A673 (cell line): Measurements from ENCODE around the gene UPF1. TPM values are rescaled to one million over a fixed set of nuclear protein-coding genes. Genes with fewer than 3 reads are reported as not detected.
A peak's percentile ranks its signal among the peaks of the same experiment; 100 is the strongest.

Source experiments
- BruUV-seq: library from RNA; stranded (reverse); fragments of 400-500 nt; replicated peaks from 2 replicates; lab custom pipeline; 2021; lab: Mats Ljungman, UMichigan
- CTCF ChIA-PET: fragments of 300-600 bp; sonication (Branson Sonifier 250); formaldehyde crosslinking; loops from one replicate; lab custom pipeline; 2022; ENCODE audit warnings: antibody characterized with exemption; lab: Charles Lee
- POLR2A ChIA-PET: fragments of 300-600 bp; sonication (Branson Sonifier 250); formaldehyde crosslinking; loops from one replicate; lab custom pipeline; 2022; ENCODE audit warnings: antibody characterized with exemption; ENCODE audit not compliant: low non-redundant PET; lab: Charles Lee
- DNase-seq: peaks from one replicate; pipeline ENCODE4 v3.0.0-alpha.2; 2015; ENCODE audit warnings: low spot score
- H3K27ac ChIP-seq: fragments of 200-600 bp; sonication (generic); 2 replicates; pipeline ENCODE4 v1.5.1; 2016; ENCODE audit warnings: mixed run types, low read depth, mild to moderate bottlenecking, mixed read lengths, antibody characterized with exemption, low read length; ENCODE audit not compliant: poor library complexity, severe bottlenecking
- H3K27me3 ChIP-seq: fragments of 200-600 bp; sonication (generic); replicated peaks from 2 replicates; pipeline ENCODE4 v1.6.1; 2017; ENCODE audit warnings: mixed run types, low read depth, mild to moderate bottlenecking, mixed read lengths, antibody characterized with exemption, low read length; ENCODE audit not compliant: insufficient read depth, poor library complexity
- H3K36me3 ChIP-seq: fragments of 200-600 bp; sonication (generic); 2 replicates; pipeline ENCODE4 v1.6.1; 2016; ENCODE audit warnings: mixed run types, mild to moderate bottlenecking, mixed read lengths, antibody characterized with exemption, low read length; ENCODE audit not compliant: insufficient read depth, poor library complexity, severe bottlenecking
- H3K4me1 ChIP-seq: fragments of 200-600 bp; sonication (generic); 2 replicates; pipeline ENCODE4 v1.6.1; 2017; ENCODE audit warnings: mixed run types, mild to moderate bottlenecking, mixed read lengths, antibody characterized with exemption, low read length; ENCODE audit not compliant: insufficient read depth, poor library complexity, severe bottlenecking
- H3K4me3 ChIP-seq: fragments of 200-600 bp; sonication (generic); 2 replicates; pipeline ENCODE4 v1.5.1; 2016; ENCODE audit warnings: low read depth, mixed run types, mild to moderate bottlenecking, mixed read lengths, low read length; ENCODE audit not compliant: poor library complexity, severe bottlenecking
- H3K9me3 ChIP-seq: fragments of 200-600 bp; sonication (generic); 2 replicates; pipeline ENCODE4 v1.6.1; 2016; ENCODE audit warnings: mixed run types, low read depth, mild to moderate bottlenecking, mixed read lengths, antibody characterized with exemption, low read length; ENCODE audit not compliant: poor library complexity, severe bottlenecking
- CTCF ChIP-seq: fragments of 300-800, 200-600 bp; sonication (generic); conservative IDR thresholded peaks from 2 replicates; pipeline ENCODE4 v1.5.1; 2017; ENCODE audit warnings: low read depth, mild to moderate bottlenecking, antibody characterized with exemption, low read length, moderate library complexity, mixed read lengths
- EZH2 ChIP-seq: fragments of 200-600 bp; sonication (generic); IDR thresholded peaks from 2 replicates; pipeline ENCODE4 v1.6.1; 2017; ENCODE audit warnings: borderline replicate concordance, low read depth, mild to moderate bottlenecking, mixed read lengths, antibody characterized with exemption, low read length; ENCODE audit not compliant: poor library complexity, severe bottlenecking
- intact Hi-C: fragments of 100-400 bp; cut with micrococcal nuclease; formaldehyde crosslinking; loops from one replicate; pipeline ENCODE4 v1.10.0; 2022; ENCODE audit not compliant: unreplicated experiment
- total RNA-seq: library from RNA; stranded (reverse); gene quantifications from 2 replicates; pipeline ENCODE4 v1.2.3, GENCODE V29; 2021

The UPF1 gene
- total RNA-seq, 1 experiment from 2014 or later: 83.8 TPM

GRCh38 chr19:18844806-18845329 lies 13.1 kb downstream of the UPF1 start:
- BruUV-seq: no TSS peak
- no peak for DNase-seq
- Histone ChIP-seq H3K9me3 (no peaks in the 10 kb centered on the region), H3K4me3 (no peak overlapping the region), H3K36me3 (peaks cover 15% of the 10 kb centered on the region), H3K27me3 (no peaks in the 10 kb centered on the region), H3K4me1 (peaks cover 31% of the 10 kb centered on the region), H3K27ac (no peak overlapping the region)
- ChIA-PET POLR2A (no interaction called here), CTCF (no interaction called here)
- intact Hi-C loops: loop anchor here (5.0 kb wide), 3 partner anchors 73 to 378 kb away; no protein-coding TSS in a partner anchor
- TF ChIP-seq CTCF: no peak

- no TSS peak for BruUV-seq
- Histone ChIP-seq H3K4me1 (peaks cover 31% of the 10 kb centered on the region), H3K36me3 (peaks cover 26% of the 10 kb centered on the region), H3K27me3 (no peaks in the 10 kb centered on the region), H3K9me3 (no peaks in the 10 kb centered on the region), H3K27ac (no peak overlapping the region), H3K4me3 (no peak overlapping the region)
- ChIA-PET POLR2A (no interaction called here), CTCF (no interaction called here)
- TF ChIP-seq EZH2 (no peak), CTCF (no peak)
- DNase-seq: no peak
- intact Hi-C loops: loop anchor here (5.0 kb wide), 3 partner anchors 74 to 379 kb away; no protein-coding TSS in a partner anchor
Observed at GRCh38 chr19:18845961-18846360, 14.2 kb downstream of the UPF1 start.

GRCh38 chr19:18846862-18847548 lies 15.2 kb downstream of the UPF1 start:
- ChIA-PET CTCF (interaction anchor here (0.5 to 1.4 kb wide), 10 partner anchors 11 to 407 kb away, joined by 3 to 8 read pairs (median 3); partner anchors contain the start of genes KXD1 and UPF1), POLR2A (interaction anchor here (0.6 kb wide), 1 partner anchor 252 kb away, joined by 3 read pairs; no protein-coding TSS in a partner anchor)
- no peaks in the 10 kb centered on the region for H3K9me3 ChIP-seq
- TF ChIP-seq CTCF (peak; percentile 87), EZH2 (no peak)
- no TSS peak for BruUV-seq
- H3K4me1 ChIP-seq: peaks cover 29% of the 10 kb centered on the region
- intact Hi-C loops: loop anchor here (5.0 kb wide), 3 partner anchors 75 to 380 kb away; no protein-coding TSS in a partner anchor
- peaks cover 36% of the 10 kb centered on the region for H3K36me3 ChIP-seq
- H3K4me3 ChIP-seq: no peak overlapping the region
- no peaks in the 10 kb centered on the region for H3K27me3 ChIP-seq
- DNase-seq: peak; percentile 82
- peak overlapping the region; percentile 68 for H3K27ac ChIP-seq
